Measurements from ENCODE around the gene WDFY4. TPM values are rescaled to one million over a fixed set of nuclear protein-coding genes. Genes with fewer than 3 reads are reported as not detected.

The WDFY4 gene
- total and polyA plus RNA-seq, 2 of the 4 experiments (the other 2 are of a cell fraction), result not detected

DNA sequence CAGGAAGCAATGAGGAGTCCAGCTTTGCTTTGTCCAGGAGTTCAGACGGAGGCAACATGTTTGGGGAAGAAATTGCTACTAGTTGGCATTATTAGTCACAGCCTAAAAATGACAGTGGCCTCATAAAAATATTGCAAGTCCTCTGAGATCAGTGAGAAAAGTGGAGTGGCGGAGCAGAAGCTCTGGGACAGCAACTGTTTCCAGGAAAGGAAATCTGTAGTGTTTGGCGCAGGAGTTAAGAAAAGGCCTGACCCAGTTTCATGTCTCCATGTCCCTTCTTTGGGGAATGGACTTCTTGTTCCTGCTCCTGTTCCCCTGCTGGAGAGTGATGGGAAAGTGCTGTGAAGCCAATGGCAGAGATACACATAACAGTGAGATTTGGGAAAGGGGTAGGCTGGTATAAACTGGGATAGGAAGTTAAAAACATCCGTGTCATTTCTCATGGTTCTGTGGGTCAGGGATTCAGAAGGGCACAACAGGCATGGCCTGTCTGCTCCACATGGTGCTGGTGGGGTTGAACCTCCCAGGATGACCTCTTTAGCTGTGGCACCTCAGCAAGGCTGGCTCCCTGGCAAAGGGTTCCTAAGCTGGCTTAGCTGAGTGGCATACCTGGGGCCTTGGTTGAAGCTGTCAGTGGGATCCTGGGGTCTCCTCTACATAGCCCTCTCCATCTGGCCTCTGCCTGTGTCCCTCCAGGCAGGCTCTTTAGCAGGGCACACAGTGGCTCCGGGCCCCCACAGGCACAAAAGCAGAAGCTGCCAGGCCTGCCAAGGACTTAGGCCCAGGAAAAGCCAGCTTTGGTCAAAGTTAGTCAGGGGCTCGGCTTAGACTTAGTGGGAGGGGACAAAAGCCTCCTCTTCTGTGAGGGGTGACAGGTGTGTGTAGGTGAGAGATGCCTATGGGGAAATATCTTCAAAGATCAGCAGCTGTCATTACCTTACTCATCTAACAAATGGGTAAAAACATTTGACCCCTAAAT lies 77.7 kb downstream of the WDFY4 start (continued):
- TF ChIP-seq, protein P1, sequence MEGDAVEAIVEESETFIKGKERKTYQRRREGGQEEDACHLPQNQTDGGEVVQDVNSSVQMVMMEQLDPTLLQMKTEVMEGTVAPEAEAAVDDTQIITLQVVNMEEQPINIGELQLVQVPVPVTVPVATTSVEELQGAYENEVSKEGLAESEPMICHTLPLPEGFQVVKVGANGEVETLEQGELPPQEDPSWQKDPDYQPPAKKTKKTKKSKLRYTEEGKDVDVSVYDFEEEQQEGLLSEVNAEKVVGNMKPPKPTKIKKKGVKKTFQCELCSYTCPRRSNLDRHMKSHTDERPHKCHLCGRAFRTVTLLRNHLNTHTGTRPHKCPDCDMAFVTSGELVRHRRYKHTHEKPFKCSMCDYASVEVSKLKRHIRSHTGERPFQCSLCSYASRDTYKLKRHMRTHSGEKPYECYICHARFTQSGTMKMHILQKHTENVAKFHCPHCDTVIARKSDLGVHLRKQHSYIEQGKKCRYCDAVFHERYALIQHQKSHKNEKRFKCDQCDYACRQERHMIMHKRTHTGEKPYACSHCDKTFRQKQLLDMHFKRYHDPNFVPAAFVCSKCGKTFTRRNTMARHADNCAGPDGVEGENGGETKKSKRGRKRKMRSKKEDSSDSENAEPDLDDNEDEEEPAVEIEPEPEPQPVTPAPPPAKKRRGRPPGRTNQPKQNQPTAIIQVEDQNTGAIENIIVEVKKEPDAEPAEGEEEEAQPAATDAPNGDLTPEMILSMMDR (conservative IDR thresholded peaks at IDR 0.05; ENCODE audit: low read depth, low read length), result no peak

DNA sequence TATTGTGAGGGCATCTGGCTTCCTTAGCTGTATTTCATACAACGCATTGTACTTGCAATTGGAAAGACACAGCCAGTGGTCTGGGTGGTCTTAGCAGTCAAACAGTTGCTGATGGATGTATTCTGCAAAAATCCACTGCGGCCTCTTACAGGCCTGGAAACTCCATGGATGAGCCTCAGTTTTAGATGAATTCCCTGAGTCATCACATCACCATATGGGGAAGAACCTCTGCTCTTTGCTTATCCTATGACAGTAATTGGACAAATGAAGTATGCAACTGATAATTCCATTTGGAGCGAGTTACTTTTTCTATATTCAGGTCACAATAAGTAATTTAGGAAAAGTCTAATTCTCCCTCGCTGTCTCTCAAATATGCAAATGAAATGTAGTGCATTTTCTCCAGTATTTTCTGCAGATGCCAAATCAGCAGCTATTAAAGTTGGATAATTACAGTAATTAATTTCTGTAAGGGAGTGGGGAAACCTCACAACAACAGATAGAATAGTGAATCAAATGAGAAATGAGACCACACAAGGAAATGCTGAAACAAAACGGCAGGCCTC lies 78.8 kb downstream of the WDFY4 start:
- BruUV-seq (replicated peaks), result no TSS peak
- H4K5ac ChIP-seq (ENCODE audit: low read depth, low read length), result no peak overlapping the region
- H2BK15ac ChIP-seq (ENCODE audit: low read depth, low read length), result no peak overlapping the region

More for the DNA sequence above, 78.8 kb downstream of the WDFY4 start:
- Histone ChIP-seq H4K91ac (ENCODE audit: insufficient read depth, low read depth, low read length) (no peak overlapping the region), H3K36me3 (ENCODE audit: control insufficient read depth, insufficient read depth, low read length) (no peaks in the 10 kb centered on the region), H3K27me3 (ENCODE audit: control insufficient read depth, insufficient read depth, low read length) (peaks cover 2% of the 10 kb centered on the region), H3K4me3 (ENCODE audit: insufficient read depth, low read depth, low read length) (no peak overlapping the region), H2BK120ac (ENCODE audit: low read depth, low read length) (no peak overlapping the region), H3K27ac (ENCODE audit: insufficient read depth, low read length) (no peak overlapping the region), H4K20me1 (ENCODE audit: insufficient read depth, low read length) (no peaks in the 10 kb centered on the region), H2AK9ac (replicated peaks; ENCODE audit: low read depth, low read length, poor library complexity) (no peak overlapping the region), H3K9me1 (ENCODE audit: insufficient read depth, low read length) (no peaks in the 10 kb centered on the region), H4K8ac (ENCODE audit: low read depth in 2 of 2, low read length in 2 of 2) (no peak overlapping the region), H3K18ac (ENCODE audit: low read depth, low read length) (no peak overlapping the region), H2BK20ac (ENCODE audit: low read depth, low read length) (no peak overlapping the region), H2AFZ (replicated peaks; ENCODE audit: low read length, poor library complexity) (no peak overlapping the region), H3K4me2 (ENCODE audit: low read depth, low read length) (no peak overlapping the region), H3K4ac (ENCODE audit: low read depth, low read length) (no peak overlapping the region), H2AK5ac (ENCODE audit: low read depth, low read length) (no peak overlapping the region), H3K23ac (ENCODE audit: low read depth, low read length) (no peak overlapping the region), H3K9ac (ENCODE audit: low read depth, low read length) (no peak overlapping the region), H3K14ac (replicated peaks; ENCODE audit: low read depth, low read length) (no peak overlapping the region), H3K9me3 (ENCODE audit: control insufficient read depth, insufficient read depth, low read length) (no peaks in the 10 kb centered on the region), H3K4me1 (ENCODE audit: control insufficient read depth, insufficient read depth, low read length) (no peaks in the 10 kb centered on the region), H2BK5ac (ENCODE audit: low read depth, low read length, poor library complexity, severe bottlenecking) (no peak overlapping the region), H3K56ac (ENCODE audit: extremely low read depth, insufficient read depth, low read length) (no peak overlapping the region), H3K79me1 (ENCODE audit: low read depth in 1 of 2, low read length in 2 of 2) (no peaks in the 10 kb centered on the region)
- ChIA-PET POLR2A (ENCODE audit: unreplicated experiment) (no interaction called here), CTCF (no interaction called here)
- ATAC-seq (ENCODE audit: low read depth) (no peak), DNase-seq (no peak)
- dilution Hi-C loops (cut with HindIII; ENCODE audit: low sequenced_read_pairs, unreplicated experiment) (no loop called here), in situ Hi-C loops (cut with MboI; ENCODE audit: low sequenced_read_pairs) (no loop called here), intact Hi-C loops (cut with micrococcal nuclease) (no loop called here)
- TF ChIP-seq RCOR1 (IDR thresholded peaks at IDR 0.05; ENCODE audit: insufficient replicate concordance, low read length) (no peak), MAFK (IDR thresholded peaks at IDR 0.05; ENCODE audit: low read depth, low read length) (no peak)
- WGBS, 2 experiments (ENCODE audit: extremely low coverage in 2 of 2, insufficient read length in 1 of 2), result no CpG with 5 or more reads among the region's 5 CpGs

All from IMR-90 (cell line).